Left colon (tissue), 2 donors: ENCODE results near the gene PRKAR2A. TPM values are rescaled to one million over a fixed set of nuclear protein-coding genes. Genes with fewer than 3 reads are reported as not detected.

Experiments
- ATAC-seq: fragments of 200-7000 bp; cut with Tn5 transposase; one replicate; pipeline ENCODE4 v1.9.1; 2020; ENCODE audit warnings: mild to moderate bottlenecking, moderate library complexity
- DNase-seq, 2 donors: peaks; one replicate each; pipeline ENCODE4 v3.0.0-alpha.2; 2020
- intact Hi-C, 2 donors: fragments of 100-400 bp; cut with DNase I in 1 of 2; cut with micrococcal nuclease in 1 of 2; formaldehyde crosslinking; loops; one replicate each; pipeline versions ENCODE4 v1.11.2 to v1.14.0; 2022; cut with DNase I, micrococcal nuclease
- total RNA-seq, 2 donors: library from RNA; stranded (reverse); fragmentation: NEBNext Ultra II Directional; extraction: Animal tissue kit (Norgen Biotek cat#: 25700); gene quantifications; one replicate each; pipeline ENCODE4 v1.2.1, GENCODE V29; 2021
- donor health status: DM: no; HTN: no; CAD: no.
- donor health status: DM: yes; HTN: yes; CAD: no.

The PRKAR2A gene
- total RNA-seq, 2 donors from 2014 or later: 68.1 to 75.4 TPM

DNA sequence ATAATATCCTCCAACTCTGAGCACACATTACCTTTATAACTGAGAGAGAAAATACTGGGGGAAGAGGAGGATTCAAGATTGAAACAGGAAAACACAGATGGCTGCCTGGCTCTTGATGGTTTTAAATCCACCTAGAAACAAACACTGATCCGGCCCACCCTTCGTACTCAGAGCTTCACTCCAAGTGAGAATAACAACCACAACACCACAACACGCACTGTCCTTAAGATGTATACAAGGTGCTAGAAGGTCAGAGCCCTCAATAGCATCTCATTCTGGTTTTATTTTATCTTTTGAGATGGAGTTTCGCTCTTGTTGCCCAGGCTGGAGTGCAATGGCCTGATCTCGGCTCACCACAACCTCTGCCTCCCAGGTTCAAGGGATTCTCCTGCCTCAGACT is 140.5 kb downstream of the PRKAR2A start:
- DNase-seq: no peak
- no peak for ATAC-seq
- intact Hi-C loops: no loop called here

GRCh38 chr3:48702320-48702920 is 145.3 kb downstream of the PRKAR2A start:
- ATAC-seq (no peak), DNase-seq (no peak)
- intact Hi-C loops: no loop called here

- peak; percentile 60 for ATAC-seq
- intact Hi-C loops: no loop called here
- DNase-seq: no peak
These were observed 146.8 kb downstream of the PRKAR2A start for GRCh38 chr3:48700731-48701405.

GRCh38 chr3:48698891-48699290 is 148.8 kb downstream of the PRKAR2A start:
- ATAC-seq (no peak), DNase-seq (no peak)
- intact Hi-C loops: no loop called here

GRCh38 chr3:48697952-48698351 is 149.7 kb downstream of the PRKAR2A start:
- intact Hi-C loops: no loop called here
- DNase-seq: no peak
- peak; percentile 31 for ATAC-seq

DNA sequence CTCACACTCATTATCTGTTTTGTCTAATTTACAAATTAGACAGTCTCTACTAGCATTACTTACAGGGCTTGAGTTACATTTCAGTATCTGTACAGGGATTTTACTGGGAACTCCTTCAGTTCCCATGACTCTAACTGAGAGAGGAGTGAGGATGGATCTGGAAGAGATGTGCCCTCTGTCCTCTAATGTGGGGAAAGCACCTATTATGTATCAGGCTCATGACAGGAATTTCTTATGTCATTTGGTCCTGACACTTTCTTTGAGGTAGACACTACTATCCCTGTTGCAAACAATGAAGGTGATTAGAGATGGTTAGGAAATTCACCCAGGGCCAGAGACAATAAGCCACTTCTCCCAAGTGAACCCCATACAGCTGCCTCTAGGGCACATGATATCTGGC is 151.1 kb downstream of the PRKAR2A start:
- DNase-seq (no peak), ATAC-seq (no peak)
- intact Hi-C loops: no loop called here

Other genes starting within 250 kb of the PRKAR2A start
- 100 to 1,000 TPM; 613 to 797 TPM for gene UQCRC1, start 238.2 kb downstream of the PRKAR2A start, total RNA-seq
- 1 to 10 TPM in 1 of 2 donors, under 1 TPM in 1; 0.84 to 2.2 TPM for gene TMEM89, start 226.1 kb downstream of the PRKAR2A start, total RNA-seq
- gene SLC26A6, start 212.4 kb downstream of the PRKAR2A start, total RNA-seq: 100 to 1,000 TPM; 116 to 121 TPM
- 1 to 10 TPM; 1.4 to 2.4 TPM for gene CELSR3, start 185.0 kb downstream of the PRKAR2A start, total RNA-seq
- gene NCKIPSD, start 162.0 kb downstream of the PRKAR2A start, total RNA-seq: 10 to 100 TPM; 19.5 to 24.8 TPM
- 100 to 1,000 TPM; 112 to 128 TPM for gene IP6K2, start 130.7 kb downstream of the PRKAR2A start, total RNA-seq
- 10 to 100 TPM; 43.0 to 56.3 TPM for gene SLC25A20, start 51.0 kb upstream of the PRKAR2A start, total RNA-seq
- gene ARIH2, start 71.0 kb upstream of the PRKAR2A start, total RNA-seq: 10 to 100 TPM; 72.3 to 82.0 TPM
- gene P4HTM, start 142.4 kb upstream of the PRKAR2A start, total RNA-seq: 10 to 100 TPM; 33.8 to 47.3 TPM
- gene WDR6, start 159.5 kb upstream of the PRKAR2A start, total RNA-seq: 100 to 1,000 TPM; 114 to 121 TPM
- 10 to 100 TPM; 19.2 to 20.5 TPM for gene DALRD3, start 170.7 kb upstream of the PRKAR2A start, total RNA-seq
- gene NDUFAF3, start 174.2 kb upstream of the PRKAR2A start, total RNA-seq: 10 to 100 TPM; 65.2 to 70.1 TPM
- 100 to 1,000 TPM; 102 to 122 TPM for gene IMPDH2, start 181.5 kb upstream of the PRKAR2A start, total RNA-seq
- 10 to 100 TPM; 73.5 to 83.6 TPM for gene QRICH1, start 246.2 kb upstream of the PRKAR2A start, total RNA-seq